Activated CD8-positive, alpha-beta memory T cell treated with anti-CD3 and anti-CD28 coated beads for 4 hours (primary cell): Measurements from ENCODE around the gene TIMM29.
"Not testable (repeated sequence)": the region's sequence is repeated elsewhere in the genome, so short reads cannot be mapped to it uniquely, and the experiment has no call there.

Source experiments
- DNase-seq, 2 donors: peaks; one replicate each; pipeline ENCODE4 v3.0.0-alpha.2; 2020; ENCODE audit warnings: low read depth in 2 of 2

TIMM29 gene

DNA sequence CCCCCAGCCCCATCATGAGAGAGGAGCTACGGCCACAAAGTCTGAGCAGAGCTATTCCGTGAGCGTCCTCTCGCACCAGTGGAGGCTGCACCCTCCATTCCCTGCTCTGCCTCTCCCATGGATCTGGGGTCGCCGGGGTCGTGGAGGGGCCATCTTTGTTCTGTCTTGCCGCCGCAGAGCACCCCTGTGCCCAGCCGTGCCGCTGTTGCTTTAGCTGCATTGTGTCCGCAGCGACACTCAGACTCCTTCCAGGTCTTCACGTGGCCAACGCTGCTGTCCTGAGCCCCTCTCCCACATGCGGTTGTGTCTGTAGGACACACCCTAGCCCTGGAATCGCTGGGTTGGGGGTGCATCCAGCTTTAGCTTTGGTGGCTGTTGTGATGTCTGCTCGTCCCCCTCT lies 16.0 kb upstream of the TIMM29 start:
- no peak for DNase-seq

GRCh38 chr19:10913716-10914340 lies 14.8 kb upstream of the TIMM29 start:
- no peak for DNase-seq

DNA sequence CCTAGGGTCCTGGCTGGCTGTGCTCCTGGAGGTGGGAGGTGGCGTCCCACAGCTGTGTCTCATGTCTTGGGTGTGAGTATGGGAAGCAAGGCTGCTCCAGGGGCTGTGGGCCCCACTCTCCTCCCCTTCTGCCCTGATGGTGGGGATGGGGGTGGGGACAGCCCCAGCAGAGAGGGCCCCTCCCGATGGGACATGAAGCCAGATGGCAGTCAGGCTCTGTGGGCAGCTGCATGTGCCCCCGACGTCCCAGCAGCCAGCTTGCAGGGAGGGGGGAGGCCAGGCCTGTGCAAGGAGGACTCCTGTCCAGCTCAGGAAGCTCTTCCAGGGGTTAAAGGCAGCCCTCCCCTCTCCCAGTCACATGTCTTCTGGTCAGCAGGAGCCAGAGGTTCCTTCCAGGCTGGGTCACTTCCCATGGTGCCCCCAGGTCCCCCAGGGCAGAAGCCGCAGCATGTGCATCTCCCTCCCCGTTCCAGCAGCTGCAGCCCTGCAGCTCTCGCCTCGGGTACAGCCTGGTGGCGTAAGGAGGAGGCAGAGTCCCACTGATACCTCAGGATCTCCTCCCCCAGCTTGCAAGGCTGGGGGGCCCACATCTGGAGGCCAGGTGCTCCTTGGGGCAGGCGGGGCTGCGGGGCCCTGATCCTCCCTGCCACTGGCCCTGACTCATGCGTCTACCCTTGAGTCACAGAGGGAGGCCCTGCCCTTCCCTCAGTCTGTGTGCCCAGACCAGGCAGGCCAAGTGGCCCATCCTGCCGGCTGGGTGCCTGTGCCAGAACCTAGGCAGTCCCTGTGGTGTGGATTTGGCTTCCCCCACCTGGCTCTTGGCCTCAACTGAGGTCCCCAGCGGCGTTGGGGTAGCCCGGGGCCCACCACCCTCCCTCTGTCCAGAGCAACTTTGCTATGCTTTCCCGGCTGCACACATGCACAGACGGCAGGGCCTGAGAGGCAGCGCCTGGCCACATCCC lies 13.2 kb upstream of the TIMM29 start:
- no peak for DNase-seq

GRCh38 chr19:10916602-10917001 lies 12.0 kb upstream of the TIMM29 start:
- DNase-seq: no peak

GRCh38 chr19:10918359-10918758 lies 10.3 kb upstream of the TIMM29 start:
- no peak for DNase-seq

GRCh38 chr19:10919352-10920287 lies 9.0 kb upstream of the TIMM29 start:
- no peak for DNase-seq

GRCh38 chr19:10920288-10920655 lies 8.3 kb upstream of the TIMM29 start:
- no peak for DNase-seq

- DNase-seq: no peak
These were observed 7.8 kb upstream of the TIMM29 start for GRCh38 chr19:10920781-10921180.

DNA sequence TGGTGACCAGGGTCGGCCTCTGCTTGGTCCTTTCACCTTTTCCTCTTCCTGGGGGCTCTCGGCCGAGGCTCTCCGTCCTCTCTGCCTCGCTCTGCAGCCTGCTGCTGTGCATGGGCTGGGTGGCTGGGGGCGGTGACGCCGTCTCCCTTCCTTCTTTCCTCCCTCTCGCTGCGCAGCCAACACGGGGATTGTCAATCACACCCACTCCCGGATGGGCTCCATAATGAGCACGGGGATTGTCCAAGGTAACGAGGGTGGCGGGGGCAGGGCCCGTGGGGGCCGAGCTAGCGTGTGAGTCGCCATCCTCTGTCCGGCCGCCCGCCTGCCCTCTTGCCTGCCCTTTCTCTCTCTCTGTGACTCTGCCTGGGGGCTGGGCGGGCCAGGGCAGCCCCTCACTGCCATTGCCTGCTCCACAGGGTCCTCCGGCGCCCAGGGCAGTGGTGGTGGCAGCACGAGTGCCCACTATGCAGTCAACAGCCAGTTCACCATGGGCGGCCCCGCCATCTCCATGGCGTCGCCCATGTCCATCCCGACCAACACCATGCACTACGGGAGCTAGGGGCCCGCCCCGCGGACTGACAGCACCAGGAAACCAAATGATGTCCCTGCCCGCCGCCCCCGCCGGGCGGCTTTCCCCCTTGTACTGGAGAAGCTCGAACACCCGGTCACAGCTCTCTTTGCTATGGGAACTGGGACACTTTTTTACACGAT lies 7.3 kb upstream of the TIMM29 start:
- DNase-seq: no peak

- no peak for DNase-seq
These were observed 6.5 kb upstream of the TIMM29 start for GRCh38 chr19:10921910-10922637.

DNA sequence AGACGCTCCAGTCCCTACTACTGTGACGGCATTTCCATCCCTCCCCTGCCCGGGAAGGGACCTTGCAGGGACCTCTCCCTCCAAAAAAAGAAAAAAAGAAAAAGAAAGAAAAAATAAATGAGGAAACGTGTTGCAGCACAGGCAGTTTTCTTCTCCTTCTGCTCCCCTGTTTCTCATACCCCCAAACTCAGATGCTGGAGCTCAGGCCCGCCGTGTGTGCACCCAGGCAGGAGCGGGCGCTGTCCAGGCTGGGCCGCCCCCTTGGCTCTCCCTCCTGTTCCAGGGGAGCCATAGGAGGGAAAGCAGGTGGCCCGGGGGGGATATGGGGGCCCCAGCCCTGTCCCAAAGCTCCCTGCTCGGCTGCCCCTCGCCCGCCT lies 6.0 kb upstream of the TIMM29 start:
- DNase-seq: no peak

- DNase-seq: no peak
These were observed 5.1 kb upstream of the TIMM29 start for GRCh38 chr19:10923260-10924112.

DNA sequence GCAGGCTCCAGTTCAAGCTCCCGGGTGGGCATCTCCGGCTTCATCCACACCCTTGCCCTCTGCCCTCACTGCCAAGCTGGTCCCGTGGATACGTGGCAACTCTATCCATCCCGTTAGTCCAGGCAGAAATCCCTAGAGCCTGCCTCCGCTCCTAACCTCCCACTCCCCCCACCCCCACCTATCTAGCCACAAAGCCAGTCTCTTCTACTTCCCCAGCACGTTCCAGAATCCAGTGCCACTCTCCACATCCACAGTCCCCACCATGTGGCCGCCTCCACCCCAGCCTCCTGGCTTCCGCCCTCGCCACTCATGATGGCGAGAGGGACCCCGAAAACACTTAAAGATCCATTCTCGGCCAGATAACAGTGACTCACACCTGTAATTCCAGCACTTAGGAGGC lies 4.0 kb upstream of the TIMM29 start:
- no peak for DNase-seq

DNA sequence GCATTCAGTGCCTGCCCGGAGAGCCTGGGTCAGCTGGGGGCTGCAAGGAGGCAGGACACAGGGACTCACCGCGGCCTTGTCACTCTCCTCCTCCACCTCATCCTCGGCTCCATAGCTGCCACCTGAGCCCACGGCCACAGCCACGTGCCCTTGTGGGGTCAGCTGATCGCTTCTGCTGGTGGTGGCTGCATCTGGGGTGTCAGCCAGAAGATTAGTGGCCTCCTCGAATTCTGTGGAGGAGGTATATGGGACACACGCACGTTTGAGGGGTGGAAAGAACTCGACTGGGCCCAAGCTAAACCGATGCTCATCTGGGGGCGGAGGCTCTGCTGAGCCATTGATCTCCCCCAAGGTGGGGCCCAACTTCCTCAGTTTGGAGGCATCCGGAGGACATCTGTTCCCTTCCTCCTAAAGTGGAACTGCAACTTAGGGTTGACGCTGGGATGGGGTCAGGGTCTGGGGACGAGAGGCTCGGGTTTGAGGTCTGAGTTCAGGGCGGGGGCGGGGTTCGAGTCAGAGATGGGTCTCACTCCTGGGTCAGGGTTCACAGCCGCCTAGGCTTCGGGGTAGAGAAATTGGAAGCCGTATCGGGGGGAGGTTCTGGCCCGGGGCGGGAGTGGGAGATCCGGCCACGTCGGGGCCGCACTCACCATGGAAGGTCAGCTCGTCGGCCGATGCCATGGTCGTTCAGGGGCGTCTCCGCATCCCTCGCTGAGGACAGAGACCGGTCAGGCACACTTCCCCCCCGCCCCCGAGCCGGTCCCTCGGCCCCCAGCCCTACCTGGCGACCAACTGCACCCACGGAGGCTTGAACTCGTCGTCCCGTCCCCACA lies 665 bp upstream of the TIMM29 start:
- DNase-seq: no peak

GRCh38 chr19:10929402-10929794 lies 787 bp downstream of the TIMM29 start:
- no peak for DNase-seq

GRCh38 chr19:10935371-10936059 lies 6.9 kb downstream of the TIMM29 start:
- DNase-seq: no peak

DNA sequence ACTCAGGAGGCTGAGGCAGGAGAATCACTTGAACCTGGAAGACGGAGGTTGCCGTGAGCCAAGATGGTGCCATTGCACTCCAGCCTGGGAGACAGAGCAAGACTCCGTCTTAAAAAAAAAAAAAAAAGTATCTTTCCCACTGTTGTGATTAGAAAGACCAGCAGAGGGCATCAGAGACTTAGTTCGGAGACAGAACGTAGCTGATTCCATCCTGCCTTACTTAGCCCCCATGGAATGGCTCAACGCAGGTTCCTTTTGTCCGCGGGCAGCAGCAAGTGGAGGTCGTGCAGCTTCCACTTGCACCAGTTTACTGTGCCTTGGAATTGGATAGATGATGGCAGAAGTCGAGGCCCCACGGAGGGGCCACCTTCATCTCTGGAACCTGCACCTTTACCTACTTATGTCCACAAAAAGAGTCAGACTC lies 8.1 kb downstream of the TIMM29 start:
- no peak for DNase-seq

DNA sequence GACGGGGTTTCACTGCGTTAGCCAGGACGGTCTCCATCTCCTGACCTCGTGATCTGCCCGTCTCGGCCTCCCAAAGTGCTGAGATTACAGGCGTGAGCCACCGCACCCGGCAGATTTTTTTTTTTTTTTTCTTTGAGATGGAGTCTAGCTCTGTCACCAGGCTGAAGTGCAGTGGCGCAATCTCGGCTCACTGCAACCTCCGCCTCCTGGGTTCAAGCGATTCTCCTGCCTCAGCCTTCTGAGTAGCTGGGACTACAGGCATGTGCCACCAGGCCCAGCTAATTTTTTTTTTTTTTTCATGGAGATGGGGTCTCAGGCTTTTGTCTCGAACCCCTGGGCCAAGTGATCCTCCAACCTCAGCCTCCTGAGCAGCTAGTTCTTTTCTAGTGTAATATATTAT lies 13.0 kb downstream of the TIMM29 start:
- not testable (repeated sequence) for DNase-seq
